Measurements from ENCODE around the gene CAPN2. TPM values are rescaled to one million over a fixed set of nuclear protein-coding genes. Genes with fewer than 3 reads are reported as not detected.

The CAPN2 gene
- total RNA-seq, 4 donors from 2014 or later = 96.5 to 170 (median 117) TPM

DNA sequence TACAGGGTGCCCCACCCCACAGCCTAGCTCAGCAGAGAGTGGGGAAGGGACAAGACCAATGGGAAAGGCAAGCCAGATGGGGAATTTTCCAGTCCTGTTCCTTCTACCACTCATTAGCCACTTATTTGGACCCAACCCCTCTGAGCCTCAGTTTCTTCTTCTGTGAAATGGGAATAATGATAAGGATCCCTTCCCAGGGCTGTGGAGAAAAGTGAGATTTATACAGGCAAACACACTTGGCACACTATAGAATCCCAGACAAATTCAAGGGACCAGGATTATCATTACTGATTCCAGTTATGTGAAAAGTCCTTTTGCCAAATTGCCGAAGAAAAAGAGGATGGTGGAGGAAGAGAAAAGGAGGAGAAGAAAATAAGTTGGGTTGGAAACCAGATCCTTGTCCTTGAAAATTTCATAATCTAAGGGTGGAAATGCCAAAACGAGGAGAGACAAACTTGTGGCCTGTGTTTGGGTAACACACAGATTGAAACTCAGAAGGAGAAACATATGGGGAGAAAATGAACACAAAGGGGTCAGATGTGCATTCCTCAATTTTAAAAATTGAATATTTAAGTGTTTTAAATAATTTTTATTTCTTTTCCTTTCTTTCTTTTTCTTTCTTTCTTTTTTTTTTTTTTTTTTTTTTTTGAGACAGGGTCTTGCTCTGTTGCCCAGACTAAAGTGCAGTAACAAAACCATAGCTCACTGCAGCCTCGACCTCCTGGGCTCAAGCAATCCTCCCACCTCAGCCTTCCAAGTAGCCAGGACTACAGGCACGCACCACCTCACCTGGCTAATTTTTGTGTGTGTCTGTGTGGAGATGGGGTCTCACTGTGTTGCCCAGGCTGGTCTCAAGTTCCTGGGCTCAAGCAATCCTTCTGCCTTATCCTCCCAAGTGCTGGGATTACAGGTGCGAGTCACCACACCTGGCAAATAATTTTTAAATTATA is 9.6 kb downstream of the CAPN2 start:
- TF ChIP-seq POLR2A (IDR thresholded peaks at IDR 0.05) = no peak
- TF ChIP-seq, protein P1, sequence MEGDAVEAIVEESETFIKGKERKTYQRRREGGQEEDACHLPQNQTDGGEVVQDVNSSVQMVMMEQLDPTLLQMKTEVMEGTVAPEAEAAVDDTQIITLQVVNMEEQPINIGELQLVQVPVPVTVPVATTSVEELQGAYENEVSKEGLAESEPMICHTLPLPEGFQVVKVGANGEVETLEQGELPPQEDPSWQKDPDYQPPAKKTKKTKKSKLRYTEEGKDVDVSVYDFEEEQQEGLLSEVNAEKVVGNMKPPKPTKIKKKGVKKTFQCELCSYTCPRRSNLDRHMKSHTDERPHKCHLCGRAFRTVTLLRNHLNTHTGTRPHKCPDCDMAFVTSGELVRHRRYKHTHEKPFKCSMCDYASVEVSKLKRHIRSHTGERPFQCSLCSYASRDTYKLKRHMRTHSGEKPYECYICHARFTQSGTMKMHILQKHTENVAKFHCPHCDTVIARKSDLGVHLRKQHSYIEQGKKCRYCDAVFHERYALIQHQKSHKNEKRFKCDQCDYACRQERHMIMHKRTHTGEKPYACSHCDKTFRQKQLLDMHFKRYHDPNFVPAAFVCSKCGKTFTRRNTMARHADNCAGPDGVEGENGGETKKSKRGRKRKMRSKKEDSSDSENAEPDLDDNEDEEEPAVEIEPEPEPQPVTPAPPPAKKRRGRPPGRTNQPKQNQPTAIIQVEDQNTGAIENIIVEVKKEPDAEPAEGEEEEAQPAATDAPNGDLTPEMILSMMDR (IDR thresholded peaks at IDR 0.05) = no peak
- Histone ChIP-seq H3K4me3 (no peak overlapping the region), H3K36me3 (no peaks in the 10 kb centered on the region), H3K4me1 (peaks cover 12 to 20% of the 10 kb centered on the region in 2 donors), H3K9me3 (no peaks in the 10 kb centered on the region), H3K27ac (peak overlapping the region; percentile 11 to 55), H3K27me3 (no peaks in the 10 kb centered on the region)
- DNase-seq = no peak
- intact Hi-C loops (cut with DNase I; ENCODE audit: low total_unique reads) = no loop called here

DNA sequence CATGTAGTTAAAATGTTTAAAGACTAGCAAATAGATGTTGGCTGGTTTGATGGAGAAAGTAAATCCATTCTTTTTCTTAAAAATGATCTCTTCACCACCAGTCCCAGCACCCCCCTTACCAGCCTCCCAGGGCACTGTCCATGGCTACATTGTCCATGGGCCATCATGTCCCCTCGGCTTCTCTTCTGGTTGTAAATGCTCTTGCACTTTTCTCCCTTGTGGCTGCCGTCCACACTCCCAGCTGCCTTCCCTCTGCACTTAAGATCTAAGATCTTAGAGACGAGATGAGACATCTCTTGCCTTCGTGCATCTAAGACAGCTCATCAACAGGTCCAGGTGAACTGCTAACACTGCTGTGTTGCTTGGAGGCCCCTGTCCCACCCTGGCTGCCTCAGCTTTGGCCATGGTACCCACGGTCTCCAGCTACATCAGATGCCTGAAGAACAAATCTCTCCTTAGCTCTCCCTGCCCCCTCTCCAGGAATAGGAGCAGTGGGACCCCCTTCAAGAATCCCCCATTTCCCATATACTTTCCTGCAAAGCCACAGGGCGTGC is 11.1 kb downstream of the CAPN2 start:
- no peak for DNase-seq
- H3K4me3 ChIP-seq = no peak overlapping the region
- no peaks in the 10 kb centered on the region for H3K36me3 ChIP-seq
- H3K27ac ChIP-seq = no peak overlapping the region
- H3K4me1 ChIP-seq = peaks cover 17 to 19% of the 10 kb centered on the region in 2 donors
- H3K9me3 ChIP-seq = no peaks in the 10 kb centered on the region
- no peaks in the 10 kb centered on the region for H3K27me3 ChIP-seq
- intact Hi-C loops (cut with DNase I; ENCODE audit: low total_unique reads) = no loop called here
- TF ChIP-seq POLR2A (IDR thresholded peaks at IDR 0.05) = no peak
- TF ChIP-seq, protein P1 (IDR thresholded peaks at IDR 0.05) = no peak

DNA sequence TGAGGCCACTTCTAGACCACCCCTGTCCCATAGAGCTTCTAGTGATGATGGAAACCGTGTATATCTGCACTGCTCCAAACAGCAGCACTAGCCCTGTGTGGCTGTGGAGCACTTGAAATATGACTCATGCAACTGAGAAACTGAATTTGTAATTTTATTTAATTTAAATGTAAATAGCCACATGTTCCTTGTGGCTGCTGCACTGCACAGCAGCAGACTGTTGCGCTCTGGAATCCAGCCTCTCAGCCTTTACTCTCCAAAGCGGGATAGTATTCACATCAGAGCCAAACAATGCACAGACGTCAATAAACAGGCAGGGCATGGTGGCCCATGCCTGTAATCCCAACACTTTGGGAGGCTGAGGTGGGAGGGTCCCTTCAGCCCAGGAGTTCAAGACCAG is 12.0 kb downstream of the CAPN2 start:
- no peak overlapping the region for H3K4me3 ChIP-seq
- DNase-seq = no peak
- TF ChIP-seq, protein P1 (IDR thresholded peaks at IDR 0.05) = no peak
- TF ChIP-seq POLR2A (IDR thresholded peaks at IDR 0.05) = no peak
- H3K36me3 ChIP-seq = no peaks in the 10 kb centered on the region
- H3K27me3 ChIP-seq = no peaks in the 10 kb centered on the region
- H3K4me1 ChIP-seq = peaks cover 17 to 19% of the 10 kb centered on the region in 2 donors
- no peaks in the 10 kb centered on the region for H3K9me3 ChIP-seq
- intact Hi-C loops (cut with DNase I; ENCODE audit: low total_unique reads) = no loop called here
- no peak overlapping the region for H3K27ac ChIP-seq

DNA sequence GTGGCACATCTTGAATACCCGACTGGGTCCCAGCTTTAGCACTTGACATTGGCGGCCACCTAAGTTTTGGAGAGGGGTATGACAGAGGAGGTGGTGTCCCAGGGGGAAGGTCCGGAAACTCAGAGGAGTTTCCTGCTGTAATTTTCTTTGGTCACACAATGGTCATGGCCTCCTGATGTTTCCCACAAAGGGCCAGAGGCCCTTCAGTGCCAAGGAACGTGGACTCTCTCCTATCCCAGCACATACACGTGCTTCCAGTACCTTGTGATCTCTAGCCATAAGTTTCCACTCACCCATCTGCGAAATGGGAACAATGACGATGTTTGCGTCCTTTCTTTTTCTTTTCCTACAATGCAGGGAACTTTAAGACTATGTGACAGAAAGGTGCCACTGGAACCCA is 13.2 kb downstream of the CAPN2 start:
- DNase-seq = no peak
- TF ChIP-seq POLR2A (IDR thresholded peaks at IDR 0.05) = no peak
- TF ChIP-seq, protein P1 (IDR thresholded peaks at IDR 0.05) = no peak
- no peaks in the 10 kb centered on the region for H3K9me3 ChIP-seq
- peak overlapping the region; percentile 65 to 88 for H3K27ac ChIP-seq
- no peak overlapping the region for H3K4me3 ChIP-seq
- intact Hi-C loops (cut with DNase I; ENCODE audit: low total_unique reads) = no loop called here
- peaks cover 19 to 22% of the 10 kb centered on the region in 2 donors for H3K4me1 ChIP-seq
- H3K27me3 ChIP-seq = no peaks in the 10 kb centered on the region
- H3K36me3 ChIP-seq = no peaks in the 10 kb centered on the region
